ENCODE data around the gene FUCA2.
"Not testable (repeated sequence)": the region's sequence is repeated elsewhere in the genome, so short reads cannot be mapped to it uniquely, and the experiment has no call there.

Gene FUCA2

GRCh38 chr6:143505111-143505510, 6.4 kb downstream of the FUCA2 start:
- in situ Hi-C loops (cut with MboI; ENCODE audit: low sequenced_read_pairs) = no loop called here

- in situ Hi-C loops (cut with MboI; ENCODE audit: low sequenced_read_pairs) = no loop called here
These were observed 7.2 kb downstream of the FUCA2 start for GRCh38 chr6:143504369-143504768.

- in situ Hi-C loops (cut with MboI; ENCODE audit: low sequenced_read_pairs) = no loop called here
These were observed 9.7 kb downstream of the FUCA2 start for GRCh38 chr6:143501851-143502250.

DNA sequence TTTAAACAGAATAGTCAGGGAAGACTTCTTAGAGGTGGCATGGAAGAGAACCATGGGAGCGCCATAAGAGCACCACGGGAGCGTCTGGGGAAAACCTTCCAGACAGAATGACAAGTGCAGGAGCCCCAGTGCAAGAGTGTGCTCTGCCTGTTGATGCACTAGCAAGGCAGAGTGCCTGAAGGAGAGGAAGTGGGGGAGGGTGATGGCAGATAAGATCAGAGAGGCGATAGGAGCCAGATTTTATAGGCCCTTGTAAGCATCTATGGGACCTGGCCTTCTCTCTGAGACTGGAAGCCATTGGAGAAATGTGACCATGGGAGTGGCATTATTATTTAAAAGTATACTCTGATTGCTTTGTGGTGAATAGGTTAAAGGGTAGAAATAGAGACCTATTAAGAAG, 13.1 kb downstream of the FUCA2 start:
- in situ Hi-C loops (cut with MboI; ENCODE audit: low sequenced_read_pairs) = no loop called here

GRCh38 chr6:143496974-143497373, 14.5 kb downstream of the FUCA2 start:
- in situ Hi-C loops (cut with MboI; ENCODE audit: low sequenced_read_pairs) = no loop called here

- in situ Hi-C loops (cut with MboI; ENCODE audit: low sequenced_read_pairs) = no loop called here
These were observed 20.7 kb downstream of the FUCA2 start for GRCh38 chr6:143490775-143491174.

DNA sequence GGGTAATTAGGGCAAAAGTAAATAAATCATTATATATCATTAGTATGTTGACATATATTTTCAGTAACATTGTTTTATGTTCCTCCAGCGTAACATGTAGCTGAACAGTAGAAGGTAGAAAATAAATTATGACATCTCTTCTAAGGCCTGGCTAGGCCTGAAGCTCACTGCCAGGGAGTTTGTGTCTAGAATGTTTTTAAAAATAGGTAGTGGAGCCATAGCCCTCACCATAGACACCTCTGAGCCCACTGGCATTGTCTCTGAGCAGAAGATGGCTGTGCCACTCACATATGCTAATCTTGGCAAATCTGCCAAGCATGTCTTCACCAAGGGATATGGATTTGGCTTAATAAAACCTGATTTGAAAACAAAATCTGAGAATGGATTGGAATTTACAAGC, 21.3 kb downstream of the FUCA2 start:
- in situ Hi-C loops (cut with MboI; ENCODE audit: low sequenced_read_pairs) = no loop called here

- in situ Hi-C loops (cut with MboI; ENCODE audit: low sequenced_read_pairs) = no loop called here
These were observed 24.8 kb downstream of the FUCA2 start for GRCh38 chr6:143486752-143487151.

DNA sequence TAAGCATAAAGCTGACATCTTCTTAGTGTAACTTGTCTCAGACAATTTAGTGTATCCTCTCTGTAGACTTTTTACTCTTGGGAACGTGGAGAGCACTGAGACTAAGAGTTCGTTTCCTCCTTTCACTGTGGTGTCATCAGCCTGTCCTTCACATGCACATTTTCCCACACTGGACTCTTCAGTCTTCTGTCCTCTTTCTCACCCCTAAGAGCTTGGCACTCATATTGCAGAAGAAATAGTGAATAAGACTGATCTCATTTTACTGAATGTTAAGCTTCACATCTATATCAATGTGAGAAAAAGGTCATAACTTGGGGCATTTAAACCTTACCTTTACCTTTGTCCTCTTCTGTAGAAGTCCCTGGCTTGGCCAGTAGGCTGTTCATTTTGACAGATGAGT, 25.6 kb downstream of the FUCA2 start:
- in situ Hi-C loops (cut with MboI; ENCODE audit: low sequenced_read_pairs) = no loop called here

GRCh38 chr6:143482593-143482992, 28.9 kb downstream of the FUCA2 start:
- in situ Hi-C loops (cut with MboI; ENCODE audit: low sequenced_read_pairs) = no loop called here

DNA sequence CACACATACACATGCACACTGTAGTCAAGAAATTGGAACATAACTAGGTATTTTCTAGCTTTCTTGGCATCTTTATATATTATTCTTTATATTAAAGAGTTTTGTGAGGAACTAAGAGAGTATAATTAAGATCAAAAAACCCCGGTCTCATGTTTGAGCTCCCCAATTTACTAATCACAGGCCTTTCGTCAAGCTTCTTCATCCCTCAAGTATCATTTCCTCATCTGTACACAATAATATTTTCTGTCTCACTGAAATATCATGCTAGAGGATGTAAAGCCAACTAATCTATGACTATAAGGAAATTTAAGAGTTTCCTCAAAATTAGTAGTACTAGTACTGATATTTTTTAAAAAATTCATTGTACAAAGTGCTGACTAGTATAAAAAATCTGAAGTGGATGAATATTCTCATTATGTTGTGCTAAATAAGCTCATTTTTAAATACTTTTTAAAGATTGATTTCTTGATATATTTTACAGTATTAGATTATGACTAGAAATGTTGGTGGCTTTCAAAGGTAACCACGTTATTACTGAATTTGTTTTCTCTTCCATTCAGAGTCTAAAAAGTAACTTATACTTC, 32.9 kb downstream of the FUCA2 start:
- in situ Hi-C loops (cut with MboI; ENCODE audit: low sequenced_read_pairs) = no loop called here

GRCh38 chr6:143476545-143476944, 35.0 kb downstream of the FUCA2 start:
- in situ Hi-C loops (cut with MboI; ENCODE audit: low sequenced_read_pairs) = no loop called here

DNA sequence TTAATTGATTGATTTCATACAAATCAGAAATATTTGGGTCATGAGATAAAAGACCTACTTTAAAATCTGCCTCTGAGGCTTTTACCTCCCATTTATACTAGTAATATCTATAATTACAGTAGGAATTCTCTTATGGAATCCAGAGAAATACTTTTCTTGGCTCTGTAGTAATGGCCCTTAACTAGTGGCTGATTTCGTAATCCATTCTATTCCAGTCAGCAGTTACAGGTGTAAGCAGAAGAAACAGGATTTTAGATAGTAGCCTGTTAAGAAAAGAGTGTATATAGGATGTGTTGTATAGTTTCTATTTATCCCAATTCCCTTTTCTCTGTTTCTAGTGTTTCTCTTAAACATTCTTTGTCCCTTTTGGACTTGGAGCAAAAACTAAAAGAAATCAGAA, 39.7 kb downstream of the FUCA2 start:
- in situ Hi-C loops (cut with MboI; ENCODE audit: low sequenced_read_pairs) = no loop called here

DNA sequence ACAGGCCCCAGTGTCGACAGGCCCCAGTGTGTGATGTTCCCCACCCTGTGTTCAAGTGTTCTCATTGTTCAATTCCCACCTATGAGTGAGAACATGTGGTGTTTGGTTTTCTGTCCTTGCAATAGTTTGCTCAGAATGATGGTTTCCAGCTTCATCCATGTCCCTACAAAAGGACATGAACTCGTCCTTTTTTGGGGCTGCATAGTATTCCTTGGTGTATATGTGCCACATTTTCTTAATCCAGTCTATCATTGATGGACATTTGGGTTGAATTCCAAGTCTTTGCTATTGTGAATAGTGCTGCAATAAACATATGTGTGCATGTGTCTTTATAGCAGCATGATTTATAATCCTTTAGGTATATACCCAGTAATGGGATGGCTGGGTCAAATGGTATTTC, 42.7 kb downstream of the FUCA2 start:
- in situ Hi-C loops (cut with MboI; ENCODE audit: low sequenced_read_pairs) = not testable (repeated sequence)

DNA sequence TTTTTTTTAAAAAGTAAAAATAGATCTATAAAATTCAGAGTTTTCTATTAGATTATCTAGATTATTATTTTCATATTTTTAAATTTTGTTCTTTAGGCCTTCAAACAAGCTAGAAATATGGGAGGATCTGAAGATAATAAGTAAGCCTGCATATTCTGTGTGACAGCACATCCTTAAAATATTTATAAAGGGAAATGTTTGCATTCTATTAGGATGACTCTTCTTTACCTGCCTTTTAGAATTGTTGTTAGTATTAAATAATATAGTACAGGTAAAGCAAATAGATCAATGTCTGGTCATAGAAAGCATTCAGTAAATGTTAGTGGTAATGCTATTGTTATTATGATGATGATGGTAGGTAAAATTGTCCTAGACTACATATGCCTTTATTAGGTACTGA, 43.5 kb downstream of the FUCA2 start:
- in situ Hi-C loops (cut with MboI; ENCODE audit: low sequenced_read_pairs) = no loop called here

DNA sequence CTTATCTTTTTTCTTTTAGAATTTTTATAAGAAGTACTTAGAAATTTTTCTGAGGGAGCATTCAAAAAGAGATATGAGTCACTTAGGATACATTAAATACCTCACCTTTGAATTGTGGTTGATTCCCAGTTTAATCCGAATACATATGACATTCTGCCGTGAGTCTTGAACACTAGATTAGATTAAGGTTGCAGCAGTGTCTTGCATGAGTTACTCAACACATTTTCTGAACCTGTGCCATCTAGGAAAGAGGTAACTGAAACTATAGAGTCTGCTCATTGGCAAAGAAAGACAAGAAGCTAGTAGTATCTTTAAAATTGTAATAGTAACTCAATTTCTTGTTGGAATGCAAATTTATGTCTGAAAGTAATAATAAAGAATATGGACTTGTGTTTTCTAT, 46.0 kb downstream of the FUCA2 start:
- in situ Hi-C loops (cut with MboI; ENCODE audit: low sequenced_read_pairs) = no loop called here

DNA sequence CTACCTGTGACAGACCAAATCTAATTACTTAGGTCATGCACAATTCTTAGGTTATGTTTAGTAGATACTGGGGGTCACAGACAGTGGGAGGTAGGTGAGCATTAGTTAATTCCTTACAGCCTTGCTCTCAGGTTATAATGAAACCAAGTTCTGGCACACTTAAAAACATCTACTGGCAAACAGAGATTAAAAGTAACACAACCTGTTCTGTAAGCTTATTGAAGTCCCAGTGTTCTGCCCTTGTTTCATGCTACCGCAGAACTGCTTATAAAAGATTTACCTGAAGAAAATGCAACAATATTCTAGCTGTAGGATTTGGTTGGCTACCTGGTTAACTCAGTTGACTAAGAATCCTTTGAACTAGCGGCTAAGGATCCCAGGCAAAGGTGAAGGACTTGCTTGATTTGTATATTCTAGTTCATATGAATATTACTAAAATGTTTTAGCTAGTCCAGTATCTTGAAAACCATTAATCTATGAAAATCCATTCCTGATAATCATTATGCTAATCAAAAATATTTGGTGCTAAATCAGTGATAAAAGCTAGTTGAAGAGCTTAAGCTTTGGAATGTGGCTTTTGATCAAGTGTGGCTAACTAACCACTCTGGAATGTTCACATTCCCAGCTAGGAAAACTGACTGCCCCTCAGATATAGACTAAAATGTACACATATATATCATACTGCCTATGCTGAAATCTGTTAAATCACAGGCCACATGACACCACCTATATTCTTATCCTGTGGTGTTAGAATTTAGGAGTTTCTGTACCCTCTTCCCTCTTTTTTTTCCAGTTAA, 53.8 kb downstream of the FUCA2 start:
- in situ Hi-C loops (cut with MboI; ENCODE audit: low sequenced_read_pairs) = no loop called here

GRCh38 chr6:143451531-143451930, 60.0 kb downstream of the FUCA2 start:
- in situ Hi-C loops (cut with MboI; ENCODE audit: low sequenced_read_pairs) = no loop called here

DNA sequence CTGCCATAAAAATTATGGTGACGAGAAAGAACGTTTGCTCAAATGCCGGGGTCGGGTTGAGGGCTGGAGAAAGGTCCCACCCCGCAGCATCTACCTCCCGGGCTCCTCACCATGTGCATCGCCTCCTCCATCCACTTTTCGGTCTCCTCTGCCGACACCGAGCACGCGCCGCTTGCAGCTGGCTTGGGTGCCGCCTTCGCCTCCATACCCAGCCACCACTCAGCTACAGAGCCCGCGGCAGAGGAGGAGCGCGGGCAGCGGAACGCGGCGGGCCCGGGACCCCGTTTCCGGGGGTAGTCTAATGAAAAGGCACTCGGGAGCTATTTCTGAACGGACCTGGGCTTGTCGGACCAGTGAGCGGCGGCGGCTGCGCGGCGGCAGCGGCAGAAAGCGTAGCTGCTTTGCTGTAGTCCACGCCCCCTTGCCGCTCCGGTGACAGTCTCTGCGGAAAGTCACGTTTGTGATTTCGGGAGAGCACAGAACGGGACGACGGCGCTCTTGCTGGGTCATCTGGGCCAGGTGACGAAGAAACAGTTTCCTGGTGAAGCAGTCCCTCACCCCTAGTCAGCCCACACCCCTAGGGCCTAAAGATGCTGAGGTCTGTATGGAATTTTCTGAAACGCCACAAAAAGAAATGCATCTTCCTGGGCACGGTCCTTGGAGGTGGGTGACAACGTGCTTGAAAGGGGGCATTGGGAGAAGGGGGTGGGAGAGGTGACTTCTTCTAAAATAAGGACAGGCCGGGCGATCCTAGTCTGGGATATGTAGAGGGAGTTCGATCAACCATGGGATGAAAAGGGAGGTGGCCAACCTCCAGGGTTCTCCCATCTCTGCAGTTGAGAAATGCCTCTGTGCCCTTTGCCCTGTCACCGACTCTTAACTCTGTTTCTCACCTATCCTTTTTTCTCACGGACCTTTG, 60.8 kb downstream of the FUCA2 start, which contains the start of the genes ADAT2 and PEX3:
ADAT2 (minus strand) TSS at position 243 of the 919 bp plus-strand sequence; CDS start at position 206, 37 bp downstream.
PEX3 (plus strand) TSS at position 353 of the 919 bp plus-strand sequence; CDS start at position 591, 238 bp downstream.
- in situ Hi-C loops (cut with MboI; ENCODE audit: low sequenced_read_pairs) = no loop called here

DNA sequence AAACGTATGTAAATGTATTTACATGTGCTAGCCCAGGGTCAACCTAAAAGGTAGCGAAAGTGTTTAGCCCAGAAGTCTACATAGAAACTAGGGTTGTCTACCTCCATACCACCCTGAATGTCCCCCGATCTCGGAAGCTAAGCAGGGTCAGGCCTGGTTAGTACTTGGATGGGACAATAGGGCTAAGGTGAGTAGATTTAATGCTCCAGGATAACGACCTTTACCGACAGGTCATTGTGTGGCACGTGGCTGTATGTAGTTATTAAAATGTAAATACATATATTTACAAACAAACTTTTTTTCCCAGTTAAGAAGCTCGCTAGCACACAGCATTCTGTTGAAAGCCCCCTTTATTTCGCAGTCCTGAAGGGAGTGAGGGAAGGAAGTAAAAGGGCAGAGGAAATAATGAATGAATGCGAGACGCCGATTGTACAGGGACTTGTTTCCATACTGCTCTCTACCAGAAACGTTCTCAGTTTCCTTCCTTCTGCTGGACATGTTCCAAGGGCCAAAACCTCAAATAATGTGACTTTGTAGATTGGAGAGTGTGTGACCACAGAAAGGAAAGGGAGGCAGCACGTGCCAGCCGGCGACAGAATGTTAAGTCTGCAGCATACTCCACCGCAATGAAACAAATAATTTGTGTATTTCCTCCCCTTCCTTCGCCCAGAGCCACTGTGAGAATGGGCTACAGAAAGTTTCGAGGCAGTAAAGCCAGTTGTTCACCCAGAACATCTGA, 61.6 kb downstream of the FUCA2 start:
- in situ Hi-C loops (cut with MboI; ENCODE audit: low sequenced_read_pairs) = loop anchor here (25.0 kb wide), 1 partner anchor 1288 kb away; no protein-coding TSS in a partner anchor
